WTC11 (cell line): ENCODE measurements around the gene KCNJ16. TPM values are rescaled to one million over a fixed set of nuclear protein-coding genes. Genes with fewer than 3 reads are reported as not detected.

ENCODE experiments used
- ATAC-seq: fragments of 200-7000 bp; cut with Tn5 transposase; 2 replicates; pipeline ENCODE4 v1.10.0; 2021; ENCODE audit warnings: mild to moderate bottlenecking, moderate library complexity
- CTCF ChIA-PET: fragments of 300-600 bp; sonication (Branson Sonifier 250); formaldehyde crosslinking; loops from one replicate; lab custom pipeline; 2021; ENCODE audit warnings: antibody characterized with exemption; lab: Charles Lee
- POLR2A ChIA-PET: fragments of 350-600 bp; sonication (Branson Sonifier 250); formaldehyde crosslinking; loops from one replicate; lab custom pipeline; 2021; ENCODE audit warnings: antibody characterized with exemption; lab: Charles Lee
- DNase-seq: peaks from one replicate; pipeline ENCODE4 v3.0.0; 2021; ENCODE audit warnings: low spot score
- H3K27ac Mint-ChIP-seq: 2 replicates; pipeline ENCODE4 v1.8.0; 2021; ENCODE audit warnings: mixed read lengths
- H3K27me3 Mint-ChIP-seq: 2 replicates; pipeline ENCODE4 v1.8.0; 2021; ENCODE audit warnings: low read depth, mild to moderate bottlenecking, moderate library complexity, mixed read lengths
- H3K36me3 Mint-ChIP-seq: 2 replicates; pipeline ENCODE4 v1.8.0; 2021; ENCODE audit warnings: mixed read lengths
- H3K4me1 Mint-ChIP-seq: 2 replicates; pipeline ENCODE4 v1.8.0; 2022; ENCODE audit warnings: mixed read lengths
- H3K4me3 Mint-ChIP-seq: 2 replicates; pipeline ENCODE4 v1.8.0; 2021; ENCODE audit warnings: mild to moderate bottlenecking, moderate library complexity, mixed read lengths
- H3K9me3 Mint-ChIP-seq: 2 replicates; pipeline ENCODE4 v1.8.0; 2021; ENCODE audit warnings: mixed read lengths
- AFF4 ChIP-seq: sonication (generic); formaldehyde crosslinking; IDR thresholded peaks from 2 replicates; pipeline ENCODE4 v1.8.1; 2023; ENCODE audit warnings: mild to moderate bottlenecking, missing genetic modification reagents, borderline replicate concordance
- ATF1 ChIP-seq: sonication (generic); formaldehyde crosslinking; IDR thresholded peaks from 2 replicates; pipeline ENCODE4 v1.8.1; 2023; ENCODE audit warnings: mild to moderate bottlenecking, moderate library complexity, missing genetic modification reagents
- ATF2 ChIP-seq: sonication (generic); formaldehyde crosslinking; IDR thresholded peaks from 2 replicates; pipeline ENCODE4 v1.8.1; 2022; ENCODE audit warnings: low read depth, missing genetic modification reagents, borderline replicate concordance
- FOXJ3 ChIP-seq: sonication (generic); formaldehyde crosslinking; IDR thresholded peaks from 2 replicates; pipeline ENCODE4 v1.9.0; 2021; ENCODE audit warnings: missing genetic modification reagents, mild to moderate bottlenecking, borderline replicate concordance
- GRHL2 ChIP-seq: fragments of 250-450 bp; sonication (Bioruptor Pico); IDR thresholded peaks from 2 replicates; pipeline ENCODE4 v1.8.0; 2022; ENCODE audit warnings: mild to moderate bottlenecking, moderate library complexity; ENCODE audit not compliant: insufficient replicate concordance, severe bottlenecking
- MXD4 ChIP-seq: fragments of 250-450 bp; sonication (Bioruptor Pico); IDR thresholded peaks from 2 replicates; pipeline ENCODE4 v1.8.0; 2021; ENCODE audit warnings: mild to moderate bottlenecking, moderate library complexity, borderline replicate concordance
- NFE2L1 ChIP-seq: sonication (generic); formaldehyde crosslinking; IDR thresholded peaks from 2 replicates; pipeline ENCODE4 v1.8.1; 2023; ENCODE audit warnings: missing genetic modification reagents
- NFYB ChIP-seq: sonication (generic); formaldehyde crosslinking; conservative IDR thresholded peaks from 2 replicates; pipeline ENCODE4 v1.8.0; 2022; ENCODE audit warnings: low read depth, missing genetic modification reagents
- TEAD4 ChIP-seq: sonication (generic); formaldehyde crosslinking; IDR thresholded peaks from 2 replicates; pipeline ENCODE4 v1.8.0; 2022; ENCODE audit warnings: mild to moderate bottlenecking, missing genetic modification reagents
- ZNF121 ChIP-seq: sonication (generic); formaldehyde crosslinking; IDR thresholded peaks from 2 replicates; pipeline ENCODE4 v1.8.0; 2023; ENCODE audit warnings: missing genetic modification reagents
- ZNF423 ChIP-seq: fragments of 250-450 bp; sonication (Bioruptor Pico); IDR thresholded peaks from 2 replicates; pipeline ENCODE4 v2.1.2; 2022; ENCODE audit warnings: mild to moderate bottlenecking, moderate library complexity
- total RNA-seq: library from RNA; stranded (reverse); gene quantifications from 3 replicates; pipeline ENCODE4 v1.2.3, GENCODE V29; 2021
- TF ChIP-seq, protein P1 (sequence below): sonication (generic); formaldehyde crosslinking; IDR thresholded peaks from 2 replicates; pipeline ENCODE4 v1.8.1; 2023; ENCODE audit warnings: mild to moderate bottlenecking, moderate library complexity, missing genetic modification reagents
- TF ChIP-seq, protein P2 (sequence below): sonication (generic); formaldehyde crosslinking; IDR thresholded peaks from 2 replicates; pipeline ENCODE4 v1.8.0; 2023; ENCODE audit warnings: missing genetic modification reagents
- TF ChIP-seq, protein P3 (sequence below): fragments of 200-600 bp; IDR thresholded peaks from 2 replicates; pipeline ENCODE4 v1.8.0; 2022; ENCODE audit warnings: antibody characterized with exemption
- TF ChIP-seq, protein P4 (sequence below): sonication (generic); formaldehyde crosslinking; IDR thresholded peaks from 2 replicates; pipeline ENCODE4 v1.8.0; 2022; ENCODE audit warnings: missing genetic modification reagents

The KCNJ16 gene
- total RNA-seq, 1 experiment from 2014 or later, result not detected

DNA sequence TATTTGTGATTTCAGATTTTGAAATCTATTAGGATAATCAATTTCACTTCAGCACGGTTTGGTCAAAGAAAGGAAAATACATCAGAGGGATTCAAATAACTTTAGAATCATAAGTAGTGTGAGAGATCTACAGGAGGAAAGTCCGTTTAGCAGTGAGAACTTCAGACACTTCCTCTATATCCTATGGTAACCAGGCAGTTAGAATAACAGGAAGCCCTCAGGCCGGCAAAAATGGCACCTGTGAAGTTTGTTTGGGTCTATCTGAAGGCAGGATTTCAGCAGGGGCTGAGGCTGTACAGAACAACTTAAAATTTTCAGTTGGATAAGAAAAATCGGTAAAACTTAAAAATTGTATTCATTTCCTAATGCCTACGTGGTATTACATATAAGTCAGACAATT, 24.9 kb downstream of the KCNJ16 start (continued):
- TF ChIP-seq, protein P1, sequence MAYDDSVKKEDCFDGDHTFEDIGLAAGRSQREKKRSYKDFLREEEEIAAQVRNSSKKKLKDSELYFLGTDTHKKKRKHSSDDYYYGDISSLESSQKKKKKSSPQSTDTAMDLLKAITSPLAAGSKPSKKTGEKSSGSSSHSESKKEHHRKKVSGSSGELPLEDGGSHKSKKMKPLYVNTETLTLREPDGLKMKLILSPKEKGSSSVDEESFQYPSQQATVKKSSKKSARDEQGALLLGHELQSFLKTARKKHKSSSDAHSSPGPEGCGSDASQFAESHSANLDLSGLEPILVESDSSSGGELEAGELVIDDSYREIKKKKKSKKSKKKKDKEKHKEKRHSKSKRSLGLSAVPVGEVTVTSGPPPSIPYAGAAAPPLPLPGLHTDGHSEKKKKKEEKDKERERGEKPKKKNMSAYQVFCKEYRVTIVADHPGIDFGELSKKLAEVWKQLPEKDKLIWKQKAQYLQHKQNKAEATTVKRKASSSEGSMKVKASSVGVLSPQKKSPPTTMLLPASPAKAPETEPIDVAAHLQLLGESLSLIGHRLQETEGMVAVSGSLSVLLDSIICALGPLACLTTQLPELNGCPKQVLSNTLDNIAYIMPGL (CRISPR knock-in tag), result no peak
- TF ChIP-seq AFF4, result no peak
- no peak for TF ChIP-seq ZNF121 (CRISPR knock-in tag)
- no peak for TF ChIP-seq FOXJ3
- no peak for TF ChIP-seq TEAD4 (CRISPR knock-in tag)
- TF ChIP-seq, protein P2, sequence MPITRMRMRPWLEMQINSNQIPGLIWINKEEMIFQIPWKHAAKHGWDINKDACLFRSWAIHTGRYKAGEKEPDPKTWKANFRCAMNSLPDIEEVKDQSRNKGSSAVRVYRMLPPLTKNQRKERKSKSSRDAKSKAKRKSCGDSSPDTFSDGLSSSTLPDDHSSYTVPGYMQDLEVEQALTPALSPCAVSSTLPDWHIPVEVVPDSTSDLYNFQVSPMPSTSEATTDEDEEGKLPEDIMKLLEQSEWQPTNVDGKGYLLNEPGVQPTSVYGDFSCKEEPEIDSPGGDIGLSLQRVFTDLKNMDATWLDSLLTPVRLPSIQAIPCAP (CRISPR knock-in tag), result no peak

GRCh38 chr17:70100983-70101382, 26.0 kb downstream of the KCNJ16 start:
- ChIA-PET POLR2A (no interaction called here), CTCF (interaction anchor here (0.7 kb wide), 1 partner anchor 494 kb away, joined by 4 read pairs; no protein-coding TSS in a partner anchor)
- H3K27ac Mint-ChIP-seq, result no peak overlapping the region
- no peak for DNase-seq
- H3K4me3 Mint-ChIP-seq, result no peak overlapping the region
- ATAC-seq, result no peak
- no peaks in the 10 kb centered on the region for H3K9me3 Mint-ChIP-seq
- no peaks in the 10 kb centered on the region for H3K27me3 Mint-ChIP-seq
- no peaks in the 10 kb centered on the region for H3K36me3 Mint-ChIP-seq
- no peaks in the 10 kb centered on the region for H3K4me1 Mint-ChIP-seq
- TF ChIP-seq NFE2L1 (no peak), MXD4 (CRISPR knock-in tag) (no peak), NFYB (CRISPR knock-in tag) (no peak), ZNF423 (CRISPR knock-in tag) (no peak), AFF4 (no peak), ATF2 (CRISPR knock-in tag) (no peak), ATF1 (CRISPR knock-in tag) (no peak), GRHL2 (CRISPR knock-in tag) (no peak)
- TF ChIP-seq, protein P3, sequence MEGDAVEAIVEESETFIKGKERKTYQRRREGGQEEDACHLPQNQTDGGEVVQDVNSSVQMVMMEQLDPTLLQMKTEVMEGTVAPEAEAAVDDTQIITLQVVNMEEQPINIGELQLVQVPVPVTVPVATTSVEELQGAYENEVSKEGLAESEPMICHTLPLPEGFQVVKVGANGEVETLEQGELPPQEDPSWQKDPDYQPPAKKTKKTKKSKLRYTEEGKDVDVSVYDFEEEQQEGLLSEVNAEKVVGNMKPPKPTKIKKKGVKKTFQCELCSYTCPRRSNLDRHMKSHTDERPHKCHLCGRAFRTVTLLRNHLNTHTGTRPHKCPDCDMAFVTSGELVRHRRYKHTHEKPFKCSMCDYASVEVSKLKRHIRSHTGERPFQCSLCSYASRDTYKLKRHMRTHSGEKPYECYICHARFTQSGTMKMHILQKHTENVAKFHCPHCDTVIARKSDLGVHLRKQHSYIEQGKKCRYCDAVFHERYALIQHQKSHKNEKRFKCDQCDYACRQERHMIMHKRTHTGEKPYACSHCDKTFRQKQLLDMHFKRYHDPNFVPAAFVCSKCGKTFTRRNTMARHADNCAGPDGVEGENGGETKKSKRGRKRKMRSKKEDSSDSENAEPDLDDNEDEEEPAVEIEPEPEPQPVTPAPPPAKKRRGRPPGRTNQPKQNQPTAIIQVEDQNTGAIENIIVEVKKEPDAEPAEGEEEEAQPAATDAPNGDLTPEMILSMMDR, result no peak
- TF ChIP-seq, protein P4, sequence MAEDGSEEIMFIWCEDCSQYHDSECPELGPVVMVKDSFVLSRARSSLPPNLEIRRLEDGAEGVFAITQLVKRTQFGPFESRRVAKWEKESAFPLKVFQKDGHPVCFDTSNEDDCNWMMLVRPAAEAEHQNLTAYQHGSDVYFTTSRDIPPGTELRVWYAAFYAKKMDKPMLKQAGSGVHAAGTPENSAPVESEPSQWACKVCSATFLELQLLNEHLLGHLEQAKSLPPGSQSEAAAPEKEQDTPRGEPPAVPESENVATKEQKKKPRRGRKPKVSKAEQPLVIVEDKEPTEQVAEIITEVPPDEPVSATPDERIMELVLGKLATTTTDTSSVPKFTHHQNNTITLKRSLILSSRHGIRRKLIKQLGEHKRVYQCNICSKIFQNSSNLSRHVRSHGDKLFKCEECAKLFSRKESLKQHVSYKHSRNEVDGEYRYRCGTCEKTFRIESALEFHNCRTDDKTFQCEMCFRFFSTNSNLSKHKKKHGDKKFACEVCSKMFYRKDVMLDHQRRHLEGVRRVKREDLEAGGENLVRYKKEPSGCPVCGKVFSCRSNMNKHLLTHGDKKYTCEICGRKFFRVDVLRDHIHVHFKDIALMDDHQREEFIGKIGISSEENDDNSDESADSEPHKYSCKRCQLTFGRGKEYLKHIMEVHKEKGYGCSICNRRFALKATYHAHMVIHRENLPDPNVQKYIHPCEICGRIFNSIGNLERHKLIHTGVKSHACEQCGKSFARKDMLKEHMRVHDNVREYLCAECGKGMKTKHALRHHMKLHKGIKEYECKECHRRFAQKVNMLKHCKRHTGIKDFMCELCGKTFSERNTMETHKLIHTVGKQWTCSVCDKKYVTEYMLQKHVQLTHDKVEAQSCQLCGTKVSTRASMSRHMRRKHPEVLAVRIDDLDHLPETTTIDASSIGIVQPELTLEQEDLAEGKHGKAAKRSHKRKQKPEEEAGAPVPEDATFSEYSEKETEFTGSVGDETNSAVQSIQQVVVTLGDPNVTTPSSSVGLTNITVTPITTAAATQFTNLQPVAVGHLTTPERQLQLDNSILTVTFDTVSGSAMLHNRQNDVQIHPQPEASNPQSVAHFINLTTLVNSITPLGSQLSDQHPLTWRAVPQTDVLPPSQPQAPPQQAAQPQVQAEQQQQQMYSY (CRISPR knock-in tag), result no peak
